ENCODE measurements around the gene WTIP.

The WTIP gene

DNA sequence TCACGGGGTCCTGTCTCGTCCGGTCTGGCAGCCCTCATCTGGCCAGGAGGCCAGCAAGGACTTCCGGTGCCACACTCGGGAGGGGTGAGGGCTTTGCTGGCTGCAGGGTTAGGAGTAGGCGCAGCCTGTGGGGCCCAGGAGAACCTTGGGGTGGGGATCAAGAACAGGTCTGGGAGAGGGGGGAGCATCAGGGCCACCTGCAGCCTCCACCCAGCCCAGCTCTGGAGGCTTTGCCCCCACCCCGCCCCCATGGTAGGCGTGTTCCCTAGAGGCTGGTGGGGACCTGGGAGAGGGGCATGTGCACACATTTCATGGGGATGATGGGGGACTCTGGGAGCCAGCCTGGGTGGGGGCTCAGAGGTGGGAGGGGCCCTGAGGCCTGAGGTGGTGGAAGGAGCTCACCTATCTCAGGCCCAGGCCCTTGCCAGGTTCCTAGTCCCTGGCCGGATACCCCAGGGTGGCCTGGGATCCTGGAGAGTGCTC, 23.3 kb downstream of the WTIP start:
- TF ChIP-seq, protein P1, sequence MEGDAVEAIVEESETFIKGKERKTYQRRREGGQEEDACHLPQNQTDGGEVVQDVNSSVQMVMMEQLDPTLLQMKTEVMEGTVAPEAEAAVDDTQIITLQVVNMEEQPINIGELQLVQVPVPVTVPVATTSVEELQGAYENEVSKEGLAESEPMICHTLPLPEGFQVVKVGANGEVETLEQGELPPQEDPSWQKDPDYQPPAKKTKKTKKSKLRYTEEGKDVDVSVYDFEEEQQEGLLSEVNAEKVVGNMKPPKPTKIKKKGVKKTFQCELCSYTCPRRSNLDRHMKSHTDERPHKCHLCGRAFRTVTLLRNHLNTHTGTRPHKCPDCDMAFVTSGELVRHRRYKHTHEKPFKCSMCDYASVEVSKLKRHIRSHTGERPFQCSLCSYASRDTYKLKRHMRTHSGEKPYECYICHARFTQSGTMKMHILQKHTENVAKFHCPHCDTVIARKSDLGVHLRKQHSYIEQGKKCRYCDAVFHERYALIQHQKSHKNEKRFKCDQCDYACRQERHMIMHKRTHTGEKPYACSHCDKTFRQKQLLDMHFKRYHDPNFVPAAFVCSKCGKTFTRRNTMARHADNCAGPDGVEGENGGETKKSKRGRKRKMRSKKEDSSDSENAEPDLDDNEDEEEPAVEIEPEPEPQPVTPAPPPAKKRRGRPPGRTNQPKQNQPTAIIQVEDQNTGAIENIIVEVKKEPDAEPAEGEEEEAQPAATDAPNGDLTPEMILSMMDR (conservative IDR thresholded peaks at IDR 0.05; ENCODE audit: low read depth, low read length): no peak
- no peaks in the 10 kb centered on the region for H3K36me3 ChIP-seq (ENCODE audit: insufficient read depth)

DNA sequence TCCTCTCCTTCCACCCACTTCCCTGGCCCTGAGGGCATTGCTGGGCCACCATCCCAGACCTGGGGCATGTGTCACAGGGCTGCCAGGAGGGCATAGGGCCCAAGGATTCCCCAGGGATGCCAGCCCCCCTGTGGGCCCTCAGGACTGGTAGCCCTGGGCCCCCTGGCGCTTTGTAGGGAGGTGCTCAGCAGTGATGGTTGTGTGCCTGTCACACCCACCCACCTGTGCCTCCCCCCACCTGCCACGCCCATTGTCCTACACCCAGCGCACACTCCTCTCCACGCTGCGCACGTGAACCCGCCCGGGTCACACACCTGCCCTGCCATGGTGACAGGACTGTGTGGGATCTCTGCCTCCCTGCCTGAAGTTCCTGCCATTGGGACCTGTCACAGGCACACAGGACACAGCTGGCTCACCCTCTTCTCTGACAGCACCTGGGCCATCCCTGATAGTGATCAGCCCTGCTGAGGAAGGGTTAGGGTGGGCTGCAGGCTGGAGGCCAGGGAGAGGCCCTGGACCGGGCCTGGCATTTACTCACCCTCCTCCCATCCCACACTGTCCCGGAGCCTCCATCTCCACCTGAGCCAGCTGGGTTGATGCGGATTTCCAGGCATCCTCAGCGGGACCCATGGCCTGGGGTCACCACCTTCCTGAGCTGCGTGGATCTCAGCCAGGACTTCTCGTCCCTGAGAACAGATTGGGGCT, 23.9 kb downstream of the WTIP start:
- no peak overlapping the region for H2AFZ ChIP-seq (ENCODE audit: low read depth)
- H4K20me1 ChIP-seq (ENCODE audit: insufficient read depth): no peaks in the 10 kb centered on the region
- H3K4me1 ChIP-seq (ENCODE audit: low read depth, poor library complexity, severe bottlenecking): peaks cover 4% of the 10 kb centered on the region
- H3K4me3 ChIP-seq (IDR thresholded peaks at IDR 0.05; ENCODE audit: insufficient read depth, low read depth, low read length): no peak overlapping the region
- no peaks in the 10 kb centered on the region for H3K79me2 ChIP-seq (ENCODE audit: insufficient read depth, low read depth)
- no peak overlapping the region for H3K4me2 ChIP-seq
- TF ChIP-seq, protein P1 (conservative IDR thresholded peaks at IDR 0.05; ENCODE audit: low read depth, low read length): no peak
- H3K36me3 ChIP-seq (ENCODE audit: insufficient read depth): no peaks in the 10 kb centered on the region
- no peaks in the 10 kb centered on the region for H3K27me3 ChIP-seq (ENCODE audit: insufficient read depth, low read depth)
- no peak overlapping the region for H3K27ac ChIP-seq
- no peak overlapping the region for H3K9ac ChIP-seq

More for the DNA sequence above, 23.3 kb downstream of the WTIP start:
- Histone ChIP-seq H3K9ac (no peak overlapping the region), H4K20me1 (ENCODE audit: insufficient read depth) (no peaks in the 10 kb centered on the region), H3K27me3 (ENCODE audit: insufficient read depth, low read depth) (no peaks in the 10 kb centered on the region), H3K4me1 (ENCODE audit: low read depth, poor library complexity, severe bottlenecking) (peaks cover 4% of the 10 kb centered on the region), H3K27ac (no peak overlapping the region), H2AFZ (ENCODE audit: low read depth) (no peak overlapping the region), H3K4me2 (no peak overlapping the region), H3K4me3 (IDR thresholded peaks at IDR 0.05; ENCODE audit: insufficient read depth, low read depth, low read length) (no peak overlapping the region), H3K79me2 (ENCODE audit: insufficient read depth, low read depth) (no peaks in the 10 kb centered on the region)

DNA sequence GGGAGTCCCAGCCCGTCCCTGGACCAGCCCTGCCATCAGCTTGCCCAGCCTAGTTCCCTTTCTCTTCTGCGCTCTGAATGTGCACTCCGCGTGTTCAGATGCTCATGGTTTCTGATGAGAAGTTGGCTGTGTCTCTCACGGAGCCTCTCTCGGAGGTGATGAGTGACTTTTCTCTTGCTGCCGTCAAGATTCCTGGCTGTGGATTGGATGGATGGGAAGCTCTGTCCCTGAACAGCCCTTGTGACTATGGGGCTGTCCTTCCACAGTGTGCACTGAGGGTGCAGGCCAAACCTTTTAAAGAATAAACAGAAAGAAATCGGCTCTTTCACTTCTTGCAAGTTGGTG, 24.4 kb downstream of the WTIP start:
- no peaks in the 10 kb centered on the region for H3K27me3 ChIP-seq (ENCODE audit: insufficient read depth, low read depth)
- no peaks in the 10 kb centered on the region for H3K36me3 ChIP-seq (ENCODE audit: insufficient read depth)
- no peak overlapping the region for H2AFZ ChIP-seq (ENCODE audit: low read depth)
- TF ChIP-seq, protein P1 (conservative IDR thresholded peaks at IDR 0.05; ENCODE audit: low read depth, low read length): no peak
- no peak overlapping the region for H3K4me2 ChIP-seq
- no peaks in the 10 kb centered on the region for H3K79me2 ChIP-seq (ENCODE audit: insufficient read depth, low read depth)
- peaks cover 2% of the 10 kb centered on the region for H3K4me1 ChIP-seq (ENCODE audit: low read depth, poor library complexity, severe bottlenecking)
- no peak overlapping the region for H3K9ac ChIP-seq
- H4K20me1 ChIP-seq (ENCODE audit: insufficient read depth): no peaks in the 10 kb centered on the region
- H3K27ac ChIP-seq: no peak overlapping the region
- H3K4me3 ChIP-seq (IDR thresholded peaks at IDR 0.05; ENCODE audit: insufficient read depth, low read depth, low read length): no peak overlapping the region

DNA sequence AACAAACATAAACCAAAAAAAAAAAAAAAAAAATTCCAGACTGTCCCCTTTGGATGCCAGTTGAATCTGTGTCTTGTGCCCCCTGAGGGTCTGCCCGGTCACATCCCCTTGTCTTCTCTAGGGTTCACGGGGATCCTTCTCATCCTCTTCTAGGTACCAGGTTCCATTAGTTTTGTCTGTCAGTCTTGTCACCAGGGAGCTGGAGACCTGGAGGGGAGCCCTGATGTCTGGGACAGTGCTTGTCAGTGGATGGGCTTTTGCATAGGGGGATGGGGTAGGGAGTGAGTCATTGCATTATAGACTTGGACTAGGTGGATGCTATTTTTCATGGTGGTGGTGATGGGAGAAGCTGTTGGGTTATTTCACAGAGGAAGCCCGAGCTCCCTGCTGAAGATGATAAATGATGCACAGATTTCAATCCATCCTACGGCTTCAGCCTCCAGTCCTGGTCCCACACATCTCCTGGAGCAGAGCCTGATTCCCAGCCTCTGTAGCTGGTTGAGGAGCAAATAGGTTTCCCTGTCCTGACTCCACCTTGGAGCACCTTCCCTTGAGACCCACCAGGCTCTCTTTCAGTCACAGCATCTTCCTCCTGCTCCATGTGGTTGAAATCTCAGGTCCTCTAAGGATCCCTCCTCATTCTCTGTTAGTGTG, 26.0 kb downstream of the WTIP start:
- TF ChIP-seq, protein P1 (conservative IDR thresholded peaks at IDR 0.05; ENCODE audit: low read depth, low read length): no peak
- no peak overlapping the region for H2AFZ ChIP-seq (ENCODE audit: low read depth)

More for the DNA sequence above, 26.0 kb downstream of the WTIP start:
- H3K27ac ChIP-seq: no peak overlapping the region
- H3K27me3 ChIP-seq (ENCODE audit: insufficient read depth, low read depth): no peaks in the 10 kb centered on the region
- no peak overlapping the region for H3K4me3 ChIP-seq (IDR thresholded peaks at IDR 0.05; ENCODE audit: insufficient read depth, low read depth, low read length)
- H3K79me2 ChIP-seq (ENCODE audit: insufficient read depth, low read depth): no peaks in the 10 kb centered on the region
- no peaks in the 10 kb centered on the region for H3K4me1 ChIP-seq (ENCODE audit: low read depth, poor library complexity, severe bottlenecking)
- H3K36me3 ChIP-seq (ENCODE audit: insufficient read depth): no peaks in the 10 kb centered on the region
- no peaks in the 10 kb centered on the region for H4K20me1 ChIP-seq (ENCODE audit: insufficient read depth)
- no peak overlapping the region for H3K9ac ChIP-seq
- H3K4me2 ChIP-seq: no peak overlapping the region
